ENCODE measurements around the gene C19orf25. TPM values are rescaled to one million over a fixed set of nuclear protein-coding genes. Genes with fewer than 3 reads are reported as not detected.

C19orf25 gene
- total and polyA plus RNA-seq, 11 donors: 9.4 to 29.2 (median 16.0) TPM

DNA sequence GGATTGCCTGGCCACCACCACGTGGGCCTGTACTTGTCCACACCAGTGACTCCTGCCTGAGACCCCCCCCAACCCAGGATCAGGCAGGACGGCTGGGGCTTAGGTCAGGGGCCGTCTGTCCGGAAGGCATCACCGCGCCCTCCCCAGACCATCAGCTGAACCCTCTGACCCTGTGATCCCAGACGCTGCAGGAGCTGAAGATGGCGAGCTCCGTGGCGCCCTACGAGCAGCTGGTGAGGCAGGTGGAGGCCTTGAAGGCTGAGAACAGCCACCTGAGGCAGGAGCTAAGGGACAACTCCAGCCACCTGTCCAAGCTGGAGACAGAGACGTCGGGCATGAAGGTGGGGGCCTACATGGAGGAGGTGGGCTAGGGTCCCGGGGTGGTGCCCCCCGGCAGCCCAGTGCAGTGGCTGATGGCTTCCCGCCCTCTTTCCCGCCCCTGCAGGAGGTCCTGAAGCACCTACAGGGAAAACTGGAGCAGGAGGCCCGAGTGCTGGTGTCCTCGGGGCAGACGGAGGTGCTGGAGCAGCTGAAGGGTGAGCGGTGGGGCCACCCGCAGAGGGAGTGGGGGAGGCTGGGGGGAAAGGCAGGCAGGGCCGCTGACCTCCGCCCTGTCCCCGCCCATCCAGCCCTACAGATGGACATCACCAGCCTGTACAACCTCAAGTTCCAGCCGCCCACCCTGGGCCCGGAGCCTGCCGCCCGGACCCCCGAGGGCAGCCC, 26.1 kb downstream of the C19orf25 start:
- no peak for ATAC-seq
- Histone ChIP-seq H3K36me3 (no peaks in the 10 kb centered on the region), H3K27me3 (peaks cover 65 to 98% (median 88%) of the 10 kb centered on the region in 9 donors), H3K9me3 (no peaks in the 10 kb centered on the region), H3K4me1 (peaks cover 0 to 53% (median 20%) of the 10 kb centered on the region in 12 donors), H3K4me3 (no peak overlapping the region), H3K27ac (no peak overlapping the region)
- no peak for TF ChIP-seq POLR2A (IDR thresholded peaks at IDR 0.05)
- TF ChIP-seq, protein P1, sequence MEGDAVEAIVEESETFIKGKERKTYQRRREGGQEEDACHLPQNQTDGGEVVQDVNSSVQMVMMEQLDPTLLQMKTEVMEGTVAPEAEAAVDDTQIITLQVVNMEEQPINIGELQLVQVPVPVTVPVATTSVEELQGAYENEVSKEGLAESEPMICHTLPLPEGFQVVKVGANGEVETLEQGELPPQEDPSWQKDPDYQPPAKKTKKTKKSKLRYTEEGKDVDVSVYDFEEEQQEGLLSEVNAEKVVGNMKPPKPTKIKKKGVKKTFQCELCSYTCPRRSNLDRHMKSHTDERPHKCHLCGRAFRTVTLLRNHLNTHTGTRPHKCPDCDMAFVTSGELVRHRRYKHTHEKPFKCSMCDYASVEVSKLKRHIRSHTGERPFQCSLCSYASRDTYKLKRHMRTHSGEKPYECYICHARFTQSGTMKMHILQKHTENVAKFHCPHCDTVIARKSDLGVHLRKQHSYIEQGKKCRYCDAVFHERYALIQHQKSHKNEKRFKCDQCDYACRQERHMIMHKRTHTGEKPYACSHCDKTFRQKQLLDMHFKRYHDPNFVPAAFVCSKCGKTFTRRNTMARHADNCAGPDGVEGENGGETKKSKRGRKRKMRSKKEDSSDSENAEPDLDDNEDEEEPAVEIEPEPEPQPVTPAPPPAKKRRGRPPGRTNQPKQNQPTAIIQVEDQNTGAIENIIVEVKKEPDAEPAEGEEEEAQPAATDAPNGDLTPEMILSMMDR (IDR thresholded peaks at IDR 0.05): no peak
- 59 to 70% (median 65%) methylated on average over 12 to 30 of the region's 30 CpGs for WGBS, 4 donors
- intact Hi-C loops (cut with DNase I): loop anchor here in 1 of 10 donors (10.0 kb wide), 1 partner anchor 138 kb away; no protein-coding TSS in a partner anchor
- no peak for DNase-seq

DNA sequence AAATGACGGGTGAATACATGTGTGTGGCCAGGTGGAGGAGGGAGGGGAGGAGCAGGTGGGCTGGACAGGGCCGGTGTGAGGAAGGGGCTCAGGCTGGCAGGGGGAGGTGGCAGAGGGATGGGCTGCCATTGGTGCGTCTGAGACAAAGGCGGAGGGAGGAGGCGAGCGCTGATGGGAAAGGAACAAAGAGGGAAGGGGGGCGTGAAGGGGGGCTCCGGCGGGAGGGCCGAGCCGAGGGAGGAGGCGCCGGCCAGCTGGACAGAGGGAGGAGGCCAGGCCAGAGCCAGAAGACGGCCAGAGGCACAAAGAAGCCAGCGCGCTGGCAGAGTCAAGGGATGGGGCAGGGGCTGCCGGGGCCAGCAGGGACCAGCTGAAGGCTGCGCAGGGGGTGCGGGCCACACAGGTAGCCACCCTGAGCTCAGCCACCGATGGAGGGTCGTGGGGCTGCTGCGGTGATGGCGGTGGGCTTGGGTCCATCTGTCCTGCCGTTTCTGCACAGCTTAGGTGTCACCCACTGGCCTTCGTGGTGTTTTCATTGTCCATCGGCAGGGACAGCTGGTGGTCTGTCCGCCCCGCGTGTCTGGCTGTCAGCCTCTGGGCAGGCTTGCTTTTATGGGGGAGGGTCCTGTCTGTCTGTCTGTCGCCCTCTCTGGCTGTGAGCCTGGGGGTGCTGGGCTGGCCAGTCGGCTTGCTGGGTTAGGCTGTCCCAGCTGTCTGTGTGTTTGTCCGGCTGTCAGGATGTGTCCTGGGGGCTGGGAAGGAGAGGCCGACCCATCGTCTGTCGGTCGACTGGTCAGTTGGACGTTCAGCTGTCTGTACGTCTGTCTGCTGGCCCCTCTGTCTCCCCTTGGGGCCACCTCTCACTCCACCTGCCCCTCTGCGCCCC, 26.9 kb downstream of the C19orf25 start:
- intact Hi-C loops (cut with DNase I): loop anchor here in 1 of 10 donors (10.0 kb wide), 1 partner anchor 137 kb away; no protein-coding TSS in a partner anchor
- H3K4me3 ChIP-seq: no peak overlapping the region
- no peak for TF ChIP-seq POLR2A (IDR thresholded peaks at IDR 0.05)
- TF ChIP-seq, protein P1 (IDR thresholded peaks at IDR 0.05): no peak
- no peaks in the 10 kb centered on the region for H3K36me3 ChIP-seq
- WGBS, 4 donors: 31 to 38% (median 36%) methylated on average over 29 to 39 of the region's 39 CpGs
- no peak overlapping the region for H3K27ac ChIP-seq
- DNase-seq: peak in 1 of 5 donors; percentile 48
- peaks cover 0 to 52% (median 20%) of the 10 kb centered on the region in 12 donors for H3K4me1 ChIP-seq
- no peak for ATAC-seq
- no peaks in the 10 kb centered on the region for H3K9me3 ChIP-seq
- peaks cover 65 to 100% (median 91%) of the 10 kb centered on the region in 9 donors for H3K27me3 ChIP-seq

DNA sequence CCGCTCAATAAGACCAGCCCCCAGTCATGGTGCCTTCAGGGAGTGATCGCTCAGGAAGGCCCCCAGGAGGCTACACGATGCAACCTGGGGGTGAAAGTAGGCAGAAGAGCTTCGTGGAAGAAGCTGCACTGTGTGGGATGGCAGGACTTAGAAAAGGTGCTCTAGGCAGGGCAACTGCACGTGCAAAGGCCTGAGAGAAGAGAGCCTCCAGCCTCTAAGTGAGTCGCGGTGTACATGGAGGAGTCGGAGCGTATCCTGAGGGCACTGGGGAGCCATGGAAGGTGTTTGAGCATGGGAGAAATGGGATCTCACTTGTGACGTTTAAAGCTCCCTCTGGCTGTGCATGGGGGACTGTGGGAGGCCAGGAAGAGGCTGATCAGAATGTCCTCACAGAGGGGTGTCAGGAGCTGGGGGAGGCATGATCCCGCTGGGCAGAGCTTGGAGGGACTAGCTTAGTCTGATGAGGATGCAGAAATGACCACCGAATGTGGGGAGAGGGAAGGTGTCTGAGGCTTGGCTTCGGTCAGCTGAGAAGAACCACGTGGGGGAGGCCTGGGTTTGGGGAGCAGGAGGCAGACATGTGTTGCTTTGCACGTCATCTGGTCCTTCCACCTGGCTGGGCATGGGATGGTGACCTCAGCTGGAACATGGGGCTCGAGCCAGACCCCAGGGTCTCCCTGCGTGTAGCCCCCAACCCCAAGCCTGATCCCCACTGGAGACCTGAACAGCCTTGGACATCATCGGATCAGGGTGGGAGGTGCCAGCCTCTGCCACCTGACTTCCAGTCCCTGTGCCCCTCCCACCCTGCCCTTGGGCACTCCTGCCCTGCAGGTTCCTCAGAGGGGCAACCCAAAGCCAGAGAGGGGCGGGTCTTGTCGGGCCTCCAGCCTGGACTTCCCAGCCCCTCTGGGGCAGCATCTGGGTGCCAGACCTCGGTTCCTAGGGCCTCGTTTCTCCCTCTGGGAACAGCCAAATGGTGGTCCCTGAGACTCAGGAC, 28.0 kb downstream of the C19orf25 start:
- Histone ChIP-seq H3K4me3 (no peak overlapping the region), H3K4me1 (peaks cover 0 to 52% (median 17%) of the 10 kb centered on the region in 12 donors), H3K27me3 (peaks cover 65 to 100% (median 91%) of the 10 kb centered on the region in 9 donors), H3K9me3 (no peaks in the 10 kb centered on the region), H3K36me3 (no peaks in the 10 kb centered on the region), H3K27ac (no peak overlapping the region)
- ATAC-seq (no peak), DNase-seq (no peak)
- intact Hi-C loops (cut with DNase I): loop anchor here in 1 of 10 donors (10.0 kb wide), 1 partner anchor 136 kb away; no protein-coding TSS in a partner anchor
- WGBS, 4 donors: 57 to 60% (median 59%) methylated on average over 22 of the region's 22 CpGs
- TF ChIP-seq, protein P1 (IDR thresholded peaks at IDR 0.05): no peak
- no peak for TF ChIP-seq POLR2A (IDR thresholded peaks at IDR 0.05)

Data from heart left ventricle (tissue), 16 donors.